HG03342 (cell line): ENCODE data around the gene HPS3.
"Not testable (repeated sequence)": the region's sequence is repeated elsewhere in the genome, so short reads cannot be mapped to it uniquely, and the experiment has no call there.

Source experiments
- ATAC-seq: cut with Tn5 transposase; IDR thresholded peaks from one replicate; pipeline ENCODE4 v1.9.1; 2021; ENCODE audit warnings: mild to moderate bottlenecking, moderate library complexity; ENCODE audit not compliant: unreplicated experiment

HPS3 gene, protein sequence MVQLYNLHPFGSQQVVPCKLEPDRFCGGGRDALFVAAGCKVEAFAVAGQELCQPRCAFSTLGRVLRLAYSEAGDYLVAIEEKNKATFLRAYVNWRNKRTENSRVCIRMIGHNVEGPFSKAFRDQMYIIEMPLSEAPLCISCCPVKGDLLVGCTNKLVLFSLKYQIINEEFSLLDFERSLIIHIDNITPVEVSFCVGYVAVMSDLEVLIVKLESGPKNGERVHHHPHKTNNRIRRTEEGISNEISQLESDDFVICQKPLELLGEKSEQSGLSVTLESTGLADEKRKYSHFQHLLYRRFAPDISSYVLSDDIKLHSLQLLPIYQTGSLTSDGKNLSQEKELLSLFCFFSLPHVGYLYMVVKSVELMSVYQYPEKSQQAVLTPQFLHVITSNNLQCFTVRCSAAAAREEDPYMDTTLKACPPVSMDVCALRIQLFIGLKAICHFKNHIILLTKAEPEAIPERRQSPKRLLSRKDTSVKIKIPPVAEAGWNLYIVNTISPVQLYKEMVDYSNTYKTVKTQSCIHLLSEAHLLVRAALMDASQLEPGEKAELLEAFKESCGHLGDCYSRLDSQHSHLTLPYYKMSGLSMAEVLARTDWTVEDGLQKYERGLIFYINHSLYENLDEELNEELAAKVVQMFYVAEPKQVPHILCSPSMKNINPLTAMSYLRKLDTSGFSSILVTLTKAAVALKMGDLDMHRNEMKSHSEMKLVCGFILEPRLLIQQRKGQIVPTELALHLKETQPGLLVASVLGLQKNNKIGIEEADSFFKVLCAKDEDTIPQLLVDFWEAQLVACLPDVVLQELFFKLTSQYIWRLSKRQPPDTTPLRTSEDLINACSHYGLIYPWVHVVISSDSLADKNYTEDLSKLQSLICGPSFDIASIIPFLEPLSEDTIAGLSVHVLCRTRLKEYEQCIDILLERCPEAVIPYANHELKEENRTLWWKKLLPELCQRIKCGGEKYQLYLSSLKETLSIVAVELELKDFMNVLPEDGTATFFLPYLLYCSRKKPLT

DNA sequence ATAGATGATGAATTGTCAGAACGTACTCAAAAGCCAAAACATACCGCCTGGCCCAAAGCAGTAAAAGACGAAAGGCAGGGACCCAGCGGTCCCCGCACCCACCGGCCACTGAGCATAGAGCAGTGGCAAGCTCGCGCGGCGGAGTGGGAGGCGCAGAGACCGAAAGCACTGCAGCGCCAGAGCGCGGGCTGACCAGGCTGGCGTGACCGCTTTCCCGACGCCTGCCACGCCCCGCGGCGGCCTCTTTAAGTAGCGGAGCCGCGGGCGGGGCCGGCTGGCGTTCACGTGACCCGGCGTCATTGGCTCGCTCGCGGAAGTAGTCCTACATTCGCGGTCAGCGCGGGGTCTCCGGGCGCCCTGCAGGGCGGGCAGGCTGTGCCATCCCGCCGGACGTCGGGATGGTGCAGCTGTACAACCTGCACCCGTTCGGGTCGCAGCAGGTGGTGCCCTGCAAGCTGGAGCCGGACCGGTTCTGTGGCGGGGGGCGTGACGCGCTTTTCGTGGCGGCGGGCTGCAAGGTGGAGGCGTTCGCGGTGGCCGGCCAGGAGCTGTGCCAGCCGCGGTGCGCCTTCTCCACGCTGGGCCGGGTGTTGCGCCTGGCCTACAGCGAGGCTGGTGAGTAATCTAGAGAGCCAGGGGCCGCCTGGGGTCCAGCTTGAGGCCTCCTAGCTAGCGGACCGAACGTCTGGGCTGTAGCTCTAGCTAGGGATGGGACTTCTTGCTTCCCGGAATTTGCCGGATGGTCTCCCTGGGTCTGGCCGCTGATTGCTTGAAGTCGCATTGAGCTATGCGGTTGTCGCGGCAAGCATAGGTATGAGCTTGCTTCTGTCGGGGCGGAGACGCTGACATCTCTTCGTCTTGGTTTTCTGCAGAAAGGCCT is at the start of gene HPS3:
Gene HPS3, plus strand, starts transcription at position 313 of the 880 bp plus-strand sequence. Its CDS starts 86 bp downstream, at position 399.
- ATAC-seq = peak; percentile 94

DNA sequence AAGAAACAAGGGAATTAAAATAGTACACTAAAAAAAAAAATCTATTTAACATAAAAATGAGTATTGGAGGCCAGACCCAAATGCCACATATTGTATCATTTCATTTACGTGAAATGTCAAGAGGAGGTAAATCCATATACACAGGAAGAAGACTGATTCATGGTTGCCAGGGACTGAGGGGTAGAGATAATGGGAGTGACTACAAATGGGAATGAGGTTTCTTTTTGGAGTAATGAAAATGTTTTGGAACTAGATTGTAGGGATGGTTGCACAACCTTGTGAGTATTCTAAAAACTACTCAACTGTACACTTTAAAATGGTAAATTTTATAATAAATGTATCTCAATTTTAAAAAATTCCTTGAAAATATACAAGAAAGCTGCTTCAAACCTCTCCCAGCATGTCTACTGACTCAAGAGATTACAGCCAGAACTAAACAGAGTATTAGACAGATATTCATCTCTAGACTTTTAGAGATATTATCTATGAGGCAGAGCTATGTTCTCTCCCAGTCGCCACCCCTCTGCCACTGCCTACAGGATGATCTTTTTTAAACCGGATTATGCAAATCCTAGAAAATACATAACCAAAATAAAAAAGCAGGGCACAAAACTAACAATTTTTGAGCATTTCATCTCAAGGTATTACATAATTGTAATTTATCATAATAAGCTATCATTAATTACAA is 49.3 kb upstream of the HPS3 start:
- ATAC-seq = no peak

DNA sequence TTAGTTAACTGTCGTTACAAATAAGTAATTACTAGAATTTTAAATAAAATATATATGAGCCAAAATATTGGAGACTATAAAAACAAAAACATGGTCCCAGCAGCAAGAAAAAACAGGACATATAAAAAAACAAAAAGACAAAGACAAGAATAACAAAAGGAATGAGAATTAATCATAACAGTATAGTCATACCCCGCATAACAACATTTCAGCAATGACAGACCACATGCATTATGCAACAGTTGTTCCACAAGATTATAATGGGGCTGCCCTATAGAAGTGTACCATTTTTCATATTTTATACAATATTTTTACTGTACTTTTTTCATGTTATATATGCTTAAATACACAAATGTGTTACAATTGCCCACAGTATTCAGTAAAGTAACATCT is 48.7 kb upstream of the HPS3 start:
- no peak for ATAC-seq

DNA sequence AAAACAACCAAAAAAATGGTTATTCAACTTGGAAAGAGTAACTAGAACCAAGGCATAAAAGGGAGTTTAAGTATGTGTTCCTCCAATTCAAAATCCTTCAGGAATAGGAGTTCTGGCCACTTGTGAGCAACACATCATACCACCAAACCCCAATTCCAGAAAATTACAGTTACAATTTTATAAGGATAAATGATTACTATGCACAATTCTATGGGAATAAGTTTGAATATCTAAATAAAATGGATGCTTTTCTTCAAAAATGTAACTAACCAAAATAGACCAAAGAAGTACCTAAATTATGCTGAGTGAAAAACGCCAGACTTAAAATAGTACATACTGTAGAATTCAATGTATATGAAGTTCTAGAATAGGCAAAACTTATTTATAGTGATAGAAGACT is 47.7 kb upstream of the HPS3 start:
- no peak for ATAC-seq

DNA sequence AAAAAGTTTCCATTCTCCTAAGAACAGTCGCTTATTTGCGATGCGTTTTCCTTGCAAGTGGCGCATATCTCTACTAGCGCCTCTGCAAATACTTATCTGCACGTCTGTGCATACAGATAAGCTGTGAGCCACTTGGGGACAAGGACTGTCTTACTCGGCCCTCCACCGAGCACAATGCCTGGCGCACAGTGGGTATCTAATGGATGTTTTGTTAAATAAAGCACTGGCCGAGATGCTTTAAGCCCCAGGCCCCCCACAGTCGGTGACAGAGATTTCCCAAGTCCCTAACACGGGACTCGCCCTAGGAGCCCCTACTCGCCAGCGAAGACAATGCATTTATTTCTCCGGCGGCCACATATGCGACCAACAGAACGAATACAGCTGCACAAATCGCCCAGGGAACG is 43.6 kb upstream of the HPS3 start:
- ATAC-seq = peak; percentile 27

DNA sequence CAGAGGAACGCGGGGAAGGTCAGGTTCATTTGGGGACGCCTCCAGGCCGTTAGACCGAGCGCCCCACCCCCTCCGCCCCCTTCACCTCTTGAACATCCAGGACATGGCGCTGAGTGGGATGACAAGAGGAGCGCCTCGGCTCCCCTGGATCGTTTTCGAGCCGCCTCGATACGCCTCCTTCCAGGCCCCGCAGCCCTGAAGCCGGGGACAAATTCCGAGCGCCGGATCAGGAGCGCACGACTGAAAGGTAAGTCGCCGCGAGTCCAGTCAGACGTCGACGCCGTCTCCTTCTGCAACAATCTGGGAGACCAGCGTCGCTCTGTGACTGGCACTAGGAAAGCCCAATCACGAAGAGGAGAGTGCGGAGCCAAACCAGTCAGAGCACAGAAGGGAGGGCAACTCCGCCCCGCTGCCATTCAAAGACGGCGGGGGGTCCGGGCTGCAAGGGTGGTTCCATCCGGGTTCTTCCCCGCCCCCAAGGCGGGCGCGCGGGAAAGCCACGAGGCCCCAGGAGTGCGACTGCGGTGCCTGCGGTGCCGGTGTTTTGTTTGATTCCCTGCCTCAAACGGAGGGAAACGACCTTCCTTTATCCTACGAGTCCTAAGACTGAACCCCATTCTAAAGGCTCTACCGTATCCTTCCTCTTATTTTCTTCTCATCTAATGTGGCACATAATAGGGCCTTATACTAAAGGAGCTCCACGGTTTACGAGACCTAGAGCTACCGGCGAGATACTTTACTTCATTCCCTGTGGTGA is 43.0 kb upstream of the HPS3 start, which contains the start of gene HLTF:
Gene HLTF, minus strand, starts transcription at position 302 of the 757 bp plus-strand sequence. Its CDS starts 197 bp downstream, at position 105.
- peak; percentile 99 for ATAC-seq

DNA sequence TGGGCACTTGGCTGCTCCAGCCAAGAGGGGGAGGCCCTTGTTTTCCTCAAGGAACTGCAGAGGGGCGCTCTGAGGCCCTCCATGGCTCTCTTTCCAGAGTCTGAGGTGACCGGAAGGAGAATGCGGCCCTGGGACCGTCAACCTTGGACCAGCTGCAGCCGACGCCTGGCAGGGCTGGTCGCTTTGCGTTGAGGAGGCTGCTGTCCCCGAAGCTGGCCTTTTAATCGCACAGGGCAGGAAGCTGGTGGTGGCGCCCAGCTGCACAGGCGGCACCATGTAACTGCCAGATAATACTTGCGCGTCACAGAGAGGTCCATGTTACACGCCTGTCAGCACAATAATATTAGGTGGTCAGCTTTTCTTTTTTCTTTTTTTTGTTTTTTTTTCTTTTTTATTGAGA is 42.2 kb upstream of the HPS3 start:
- ATAC-seq = no peak

DNA sequence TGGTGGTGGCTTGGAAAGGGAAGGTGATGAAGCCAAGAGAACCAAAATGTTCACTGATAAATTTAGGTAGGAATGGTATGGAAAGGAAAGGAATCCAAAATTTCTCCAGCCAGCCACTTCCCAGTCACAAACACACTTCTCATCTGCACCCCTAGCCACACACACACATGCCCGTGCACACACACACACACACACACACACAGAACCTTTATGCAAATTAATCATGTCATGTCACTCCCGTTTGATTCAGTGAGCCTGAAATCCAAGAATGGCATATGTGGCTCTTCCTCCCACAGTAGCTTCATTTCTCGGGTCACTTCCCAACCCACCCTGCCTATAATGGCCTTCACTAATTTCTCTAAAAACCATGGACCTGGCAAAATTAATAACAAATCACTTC is 40.0 kb upstream of the HPS3 start:
- no peak for ATAC-seq

DNA sequence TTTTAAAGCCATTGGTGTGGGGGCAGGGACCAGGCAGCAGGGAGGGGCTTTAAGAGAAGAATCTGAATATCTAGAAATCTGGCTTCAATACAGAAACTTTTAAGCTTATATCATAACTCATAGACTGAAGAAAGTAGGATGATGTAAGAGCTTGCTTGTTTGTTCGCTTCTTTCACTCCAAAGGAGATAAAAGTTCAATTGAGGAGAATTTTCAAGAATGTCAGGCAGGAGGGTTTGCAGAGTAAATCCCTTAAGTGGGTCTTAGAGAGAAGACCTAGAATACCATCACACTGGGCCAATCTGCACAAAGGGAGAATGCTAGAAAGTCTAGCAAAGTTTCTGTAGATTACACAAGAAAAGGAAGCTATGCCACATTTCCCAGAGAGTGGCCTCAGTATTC is 39.0 kb upstream of the HPS3 start:
- ATAC-seq = no peak

DNA sequence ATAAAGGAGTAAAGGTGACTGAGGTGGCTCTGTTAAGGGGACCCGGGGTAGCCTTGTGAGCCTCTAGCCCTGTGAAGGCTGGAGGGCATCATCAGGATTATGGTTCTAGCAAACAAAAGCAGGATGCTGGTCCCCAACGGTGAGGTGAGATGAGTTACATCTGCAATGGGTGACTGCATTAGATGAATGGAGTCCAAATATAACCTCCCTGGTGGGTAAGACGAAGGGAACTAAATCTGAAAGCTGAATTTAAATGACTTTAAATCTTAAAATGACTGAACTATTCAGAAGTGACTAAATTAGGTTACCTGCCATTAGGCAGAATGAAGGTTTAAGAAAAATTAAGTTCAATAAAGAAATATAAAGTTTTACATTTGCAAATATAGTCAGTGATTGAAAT is 38.5 kb upstream of the HPS3 start:
- no peak for ATAC-seq

DNA sequence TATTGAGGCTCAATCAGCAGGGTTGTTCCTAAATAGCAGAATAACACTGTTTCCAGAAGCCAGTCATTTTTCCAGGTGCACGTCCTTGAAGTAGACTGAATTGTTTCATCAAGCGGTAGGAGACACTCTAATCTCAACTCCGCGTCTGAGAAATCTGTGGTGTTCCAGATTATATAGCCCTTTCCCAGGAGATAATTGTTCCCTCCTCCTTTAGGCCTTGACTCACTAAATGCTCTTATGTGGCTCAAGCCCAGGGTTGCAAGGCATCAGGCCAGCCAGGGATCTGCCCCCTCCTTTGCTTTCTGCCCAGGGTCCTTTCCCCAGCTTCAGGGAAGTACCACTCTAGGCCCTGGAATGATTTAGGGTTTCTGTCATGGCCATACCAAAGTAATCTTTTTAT is 37.5 kb upstream of the HPS3 start:
- no peak for ATAC-seq

DNA sequence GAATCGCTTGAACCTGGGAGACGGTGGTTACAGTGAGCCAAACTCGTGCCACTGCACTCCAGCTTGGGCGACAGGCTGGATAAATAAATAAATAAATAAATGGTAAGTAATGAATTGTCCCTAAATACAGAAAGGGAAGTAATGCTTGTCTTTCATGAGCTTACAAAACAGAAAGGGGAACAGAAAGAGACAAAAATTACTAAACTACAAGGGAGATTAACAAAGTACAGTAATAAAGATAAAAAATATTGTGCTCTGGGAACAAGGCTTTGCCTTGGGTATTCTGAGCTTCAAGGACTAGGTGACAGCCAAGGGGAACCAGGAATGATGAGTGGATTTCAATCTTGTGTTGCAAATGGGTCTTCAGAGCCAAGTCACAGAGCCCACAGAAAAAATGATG is 34.0 kb upstream of the HPS3 start:
- peak; percentile 93 for ATAC-seq

DNA sequence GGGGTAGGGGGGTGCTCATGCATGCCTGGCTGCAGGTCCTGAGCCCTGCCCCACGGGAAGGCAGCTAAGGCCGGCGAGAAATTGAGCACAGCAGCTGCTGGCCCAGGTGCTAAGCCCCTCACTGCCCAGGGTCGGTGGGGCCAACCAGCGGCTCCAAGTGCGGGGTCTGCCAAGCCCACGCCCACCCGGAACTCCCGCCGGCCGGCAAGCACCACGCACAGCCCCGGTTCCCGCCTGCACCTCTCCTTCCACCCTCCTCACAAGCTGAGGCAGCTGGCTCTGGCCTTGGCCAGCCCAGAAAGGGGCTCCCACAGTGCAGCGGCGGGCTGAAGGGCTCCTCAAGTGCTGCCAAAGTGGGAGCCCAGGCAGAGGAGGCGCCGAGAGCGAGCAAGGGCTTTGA is 31.5 kb upstream of the HPS3 start:
- not testable (repeated sequence) for ATAC-seq

DNA sequence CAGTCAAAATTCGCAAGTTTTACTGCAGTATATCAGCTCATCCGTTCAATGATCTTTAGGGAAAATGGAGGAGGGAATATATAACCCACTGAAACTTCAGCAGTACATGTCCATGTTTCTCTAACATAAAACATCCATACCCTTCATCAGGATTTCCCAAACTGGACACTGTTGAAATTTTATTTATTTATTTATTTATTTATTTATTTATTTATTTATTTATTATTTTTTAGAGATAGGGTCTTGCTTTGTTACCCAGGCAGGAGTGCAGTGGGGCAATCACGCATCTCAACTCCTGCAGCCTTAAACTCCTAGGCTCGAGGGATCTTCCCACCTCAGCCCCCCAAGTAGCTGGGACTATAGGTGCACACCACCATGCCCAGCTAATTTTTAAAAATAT is 28.3 kb upstream of the HPS3 start:
- ATAC-seq = no peak

DNA sequence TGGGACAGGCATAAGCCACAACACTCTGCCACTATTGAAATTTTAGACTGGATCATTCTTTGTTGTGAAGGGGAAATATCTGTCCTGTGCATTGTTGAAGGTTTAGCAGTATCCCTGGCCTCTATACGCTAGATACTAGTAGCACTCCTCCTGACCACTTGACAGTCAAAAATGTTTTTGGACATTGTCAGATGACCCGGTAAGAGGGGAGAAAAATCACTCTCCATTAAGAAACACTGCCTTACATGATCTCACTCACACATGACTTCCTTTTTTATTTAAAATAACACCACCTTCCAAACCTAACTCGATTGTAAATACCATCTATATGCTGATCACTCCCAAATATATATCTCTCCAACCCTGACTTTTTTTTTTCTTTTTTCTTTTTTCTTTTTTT is 27.8 kb upstream of the HPS3 start:
- ATAC-seq = no peak

DNA sequence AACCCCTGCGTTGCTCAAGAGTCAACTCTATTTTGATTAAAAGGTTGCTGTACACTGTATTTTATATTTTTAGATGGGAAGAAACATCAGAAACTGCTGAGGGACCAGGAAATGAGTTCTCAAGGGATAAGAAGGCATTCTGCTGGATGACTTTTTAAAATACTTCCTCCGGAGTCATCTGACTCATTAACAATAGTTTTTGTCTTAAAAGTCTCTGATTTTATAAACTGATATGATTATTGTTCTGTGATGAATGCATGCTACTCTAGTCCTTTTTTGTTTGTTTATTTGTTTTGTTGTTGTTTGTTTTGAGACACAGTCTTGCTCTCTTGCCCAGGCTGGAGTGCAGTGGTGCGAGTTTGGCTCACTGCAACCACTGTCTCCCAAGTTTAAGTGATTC is 25.0 kb upstream of the HPS3 start:
- ATAC-seq = no peak

DNA sequence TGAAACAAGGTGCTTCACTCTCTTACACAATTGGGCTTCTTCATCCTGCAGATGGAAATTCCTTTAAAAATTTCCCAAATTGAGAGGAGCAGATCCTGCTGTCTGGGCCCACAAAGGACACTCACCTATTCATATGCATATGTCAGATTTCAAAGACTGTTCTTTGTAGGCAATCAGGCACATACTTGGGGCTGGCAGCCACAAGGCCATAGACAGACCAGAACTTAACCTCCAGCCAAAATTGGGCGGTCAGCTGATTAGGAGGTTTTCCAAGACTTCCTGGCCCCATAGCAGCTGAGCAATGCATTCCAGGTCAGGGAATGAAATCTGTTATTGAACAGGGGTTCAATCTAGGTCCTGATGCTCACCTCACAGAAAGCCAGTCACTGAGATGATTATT is 15.0 kb upstream of the HPS3 start:
- no peak for ATAC-seq

DNA sequence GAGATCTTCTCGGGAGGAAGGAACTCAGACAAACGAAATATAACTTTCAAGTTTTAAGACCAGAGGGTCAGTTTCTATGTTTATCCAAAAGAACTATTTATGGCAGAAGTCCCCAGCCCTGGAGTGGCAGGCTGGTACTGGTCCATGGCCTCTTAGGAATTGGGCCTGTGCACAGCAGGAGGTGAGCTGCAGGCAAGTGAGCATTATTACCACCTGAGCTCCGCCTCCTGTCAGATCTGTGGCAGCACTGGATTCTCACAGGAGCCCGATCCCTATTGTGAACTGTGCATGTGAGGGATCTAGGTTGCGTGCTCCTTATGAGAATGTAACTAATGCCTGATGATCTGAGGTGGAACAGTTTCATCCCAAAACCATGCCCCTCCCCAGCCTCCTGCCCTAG is 14.3 kb upstream of the HPS3 start:
- no peak for ATAC-seq

DNA sequence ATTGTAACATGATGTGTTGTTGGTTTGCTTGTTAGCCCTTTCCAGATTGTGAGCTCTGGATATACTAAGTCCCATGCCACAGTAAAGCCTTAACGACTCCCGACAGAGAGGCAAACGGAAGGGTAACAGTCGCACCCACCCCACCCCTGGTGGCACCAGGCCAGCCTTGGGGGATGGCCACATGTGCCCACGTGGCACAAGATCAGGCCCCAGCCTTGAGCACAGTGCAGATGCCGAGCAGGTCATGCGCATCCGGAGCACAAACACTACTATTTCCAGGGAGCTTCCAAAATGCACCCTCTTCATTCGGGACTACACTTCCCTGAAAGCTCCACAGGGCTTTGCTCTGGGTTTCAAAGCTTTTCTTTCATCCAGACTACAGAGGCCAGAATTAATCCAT is 10.7 kb upstream of the HPS3 start:
- no peak for ATAC-seq
